WERI-Rb-1 (cell line): ENCODE results near the gene HDLBP.

Experiments used
- DNase-seq: peaks from one replicate; pipeline ENCODE4 v3.0.0-alpha.2; 2020
- H3K27ac ChIP-seq: fragments of 250-450 bp; sonication (Bioruptor Pico); 2 replicates; pipeline ENCODE4 v1.5.1; 2020; ENCODE audit warnings: mild to moderate bottlenecking, moderate library complexity
- H3K27me3 ChIP-seq: fragments of 250-450 bp; sonication (Bioruptor Pico); 2 replicates; pipeline ENCODE4 v1.5.1; 2021; ENCODE audit warnings: mild to moderate bottlenecking, low read depth, moderate library complexity; ENCODE audit not compliant: insufficient read depth, severe bottlenecking
- H3K36me3 ChIP-seq: fragments of 250-450 bp; sonication (Bioruptor Pico); 2 replicates; pipeline ENCODE4 v1.5.1; 2020; ENCODE audit warnings: mild to moderate bottlenecking, moderate library complexity
- H3K4me3 ChIP-seq: 2 replicates; pipeline ENCODE4 v1.5.1; 2011; ENCODE audit warnings: low read depth, mild to moderate bottlenecking, control low read depth, low read length
- H3K9me3 ChIP-seq: fragments of 250-450 bp; sonication (Bioruptor Pico); 2 replicates; pipeline ENCODE4 v1.5.1; 2021; ENCODE audit warnings: mild to moderate bottlenecking, moderate library complexity; ENCODE audit not compliant: severe bottlenecking
- CTCF ChIP-seq: IDR thresholded peaks from 2 replicates; pipeline ENCODE4 v1.5.1; 2011; ENCODE audit warnings: low read depth, mild to moderate bottlenecking, control low read depth, inconsistent platforms, low read length

The HDLBP gene

GRCh38 chr2:241182531-241183133 lies 132.8 kb downstream of the HDLBP start:
- Histone ChIP-seq H3K4me3 (no peak overlapping the region), H3K27ac (no peak overlapping the region), H3K9me3 (no peaks in the 10 kb centered on the region), H3K27me3 (no peaks in the 10 kb centered on the region), H3K36me3 (peaks cover 14% of the 10 kb centered on the region)
- no peak for TF ChIP-seq CTCF
- no peak for DNase-seq

GRCh38 chr2:241182126-241182525 lies 133.3 kb downstream of the HDLBP start:
- no peak for TF ChIP-seq CTCF
- Histone ChIP-seq H3K9me3 (no peaks in the 10 kb centered on the region), H3K27me3 (no peaks in the 10 kb centered on the region), H3K4me3 (no peak overlapping the region), H3K27ac (no peak overlapping the region), H3K36me3 (peaks cover 14% of the 10 kb centered on the region)
- DNase-seq, result no peak

- Histone ChIP-seq H3K9me3 (no peaks in the 10 kb centered on the region), H3K27me3 (no peaks in the 10 kb centered on the region), H3K36me3 (peaks cover 18% of the 10 kb centered on the region), H3K4me3 (no peak overlapping the region), H3K27ac (no peak overlapping the region)
- TF ChIP-seq CTCF, result peak; percentile 31; the same call in 1 of the 2 replicates
- no peak for DNase-seq
These were observed 135.0 kb downstream of the HDLBP start for GRCh38 chr2:241180495-241180894.

GRCh38 chr2:241179899-241180298 lies 135.6 kb downstream of the HDLBP start:
- no peak overlapping the region for H3K4me3 ChIP-seq
- H3K27ac ChIP-seq, result no peak overlapping the region
- no peaks in the 10 kb centered on the region for H3K27me3 ChIP-seq
- no peak for TF ChIP-seq CTCF
- peaks cover 22% of the 10 kb centered on the region for H3K36me3 ChIP-seq
- no peaks in the 10 kb centered on the region for H3K9me3 ChIP-seq
- DNase-seq, result no peak

GRCh38 chr2:241178961-241179360 lies 136.5 kb downstream of the HDLBP start:
- Histone ChIP-seq H3K36me3 (peaks cover 22% of the 10 kb centered on the region), H3K27ac (no peak overlapping the region), H3K9me3 (no peaks in the 10 kb centered on the region), H3K27me3 (no peaks in the 10 kb centered on the region), H3K4me3 (no peak overlapping the region)
- DNase-seq, result no peak
- no peak for TF ChIP-seq CTCF
